Heart left ventricle (tissue), 13 donors: Measurements from ENCODE around the gene PLA2G4B.

Experiments
- POLR2A ChIP-seq, 2 donors: fragments of 450-650 bp; IDR thresholded peaks; one replicate each; pipeline ENCODE4 v1.6.1; 2017; ENCODE audit warnings: antibody characterized with exemption in 2 of 2, mild to moderate bottlenecking in 2 of 2, moderate library complexity in 2 of 2
- TF ChIP-seq, protein P1 (sequence below), 12 donors: fragments of 200-600 bp; sonication (generic) in 4 of 12; IDR thresholded peaks; one replicate each; pipeline versions ENCODE4 v1.5.0 to v1.8.0; 2018 to 2022; ENCODE audit warnings: antibody characterized with exemption in 12 of 12, mild to moderate bottlenecking in 5 of 12
- donor health status: ischemic (EF 13 %, LVEDD 7.1; RV severe dilation, severe dysfunction).
- donor health status: DM: no; HTN: yes; CAD: no.
- donor health status: DM: no; HTN: no; CAD: no.
- donor health status: ischemic (EF 25% LVEDD 6.9; RV normal size, moderate dysfunction).
- donor health status: ischemic (EF 25% LVEDD 5.7; RV mildly dilated, moderate dysfunction).
- donor health status: ischemic (EF 35%, LVEDD 5.7; RV mildly dilated, moderate dysfunction).
- donor health status: nonischemic (EF 11% LVEDD 7.7; RV severe dilation, severe dysfunction).
- donor health status: DM: yes; HTN: yes; CAD: no.
- donor health status: PGD.
- donor health status: ischemic (EF 29% LVEDD 5.4; RV normal size, mild dysfunction).
- donor health status: nonischemic (EF 23%, LVEDD 6.1; RV moderate dilation, normal function).

DNA sequence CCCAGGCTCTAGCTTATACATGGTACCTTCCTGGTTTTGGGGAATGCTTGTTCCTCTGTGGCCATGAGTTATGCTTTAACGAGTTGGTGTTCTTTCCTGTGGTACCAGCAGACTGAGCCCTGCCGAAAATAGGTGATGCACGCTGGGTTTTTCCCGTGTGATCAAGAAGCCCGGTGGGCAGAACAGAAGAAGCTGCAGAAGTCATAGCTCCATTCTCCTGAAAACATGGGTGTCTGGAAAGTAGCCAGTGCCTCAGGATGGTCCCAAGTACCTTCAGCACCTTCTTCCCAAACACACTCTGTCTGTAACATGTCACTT, 39.2 kb upstream of the PLA2G4B start:
- TF ChIP-seq, protein P1, sequence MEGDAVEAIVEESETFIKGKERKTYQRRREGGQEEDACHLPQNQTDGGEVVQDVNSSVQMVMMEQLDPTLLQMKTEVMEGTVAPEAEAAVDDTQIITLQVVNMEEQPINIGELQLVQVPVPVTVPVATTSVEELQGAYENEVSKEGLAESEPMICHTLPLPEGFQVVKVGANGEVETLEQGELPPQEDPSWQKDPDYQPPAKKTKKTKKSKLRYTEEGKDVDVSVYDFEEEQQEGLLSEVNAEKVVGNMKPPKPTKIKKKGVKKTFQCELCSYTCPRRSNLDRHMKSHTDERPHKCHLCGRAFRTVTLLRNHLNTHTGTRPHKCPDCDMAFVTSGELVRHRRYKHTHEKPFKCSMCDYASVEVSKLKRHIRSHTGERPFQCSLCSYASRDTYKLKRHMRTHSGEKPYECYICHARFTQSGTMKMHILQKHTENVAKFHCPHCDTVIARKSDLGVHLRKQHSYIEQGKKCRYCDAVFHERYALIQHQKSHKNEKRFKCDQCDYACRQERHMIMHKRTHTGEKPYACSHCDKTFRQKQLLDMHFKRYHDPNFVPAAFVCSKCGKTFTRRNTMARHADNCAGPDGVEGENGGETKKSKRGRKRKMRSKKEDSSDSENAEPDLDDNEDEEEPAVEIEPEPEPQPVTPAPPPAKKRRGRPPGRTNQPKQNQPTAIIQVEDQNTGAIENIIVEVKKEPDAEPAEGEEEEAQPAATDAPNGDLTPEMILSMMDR (IDR thresholded peaks at IDR 0.05), result no peak
- TF ChIP-seq POLR2A (IDR thresholded peaks at IDR 0.05), result no peak
